GM12864 (cell line): Measurements from ENCODE around the gene REV3L.
A peak's percentile ranks its signal among the peaks of the same experiment; 100 is the strongest.

ENCODE experiments used
- DNase-seq: peaks from one replicate; pipeline ENCODE4 v3.0.0-alpha.2; 2011; ENCODE audit warnings: low read depth
- H3K4me3 ChIP-seq: 2 replicates; pipeline ENCODE4 v1.5.1; 2011; ENCODE audit warnings: mild to moderate bottlenecking, low read depth, low read length, control low read depth
- CTCF ChIP-seq: IDR thresholded peaks from 2 replicates; pipeline ENCODE4 v1.5.1; 2011; ENCODE audit warnings: low read depth, mild to moderate bottlenecking, moderate library complexity, low read length, control low read depth, inconsistent platforms; ENCODE audit errors: missing control alignments

The REV3L gene

GRCh38 chr6:111432511-111432910 lies 50.5 kb downstream of the REV3L start:
- H3K4me3 ChIP-seq: no peak overlapping the region
- DNase-seq: no peak
- TF ChIP-seq CTCF: no peak

- no peak for TF ChIP-seq CTCF
- DNase-seq: no peak
Observed at GRCh38 chr6:111430605-111431376, 52.2 kb downstream of the REV3L start.

GRCh38 chr6:111429571-111429970 lies 53.4 kb downstream of the REV3L start:
- H3K4me3 ChIP-seq: no peak overlapping the region
- TF ChIP-seq CTCF: no peak
- DNase-seq: no peak

More at GRCh38 chr6:111430605-111431376, 52.2 kb downstream of the REV3L start:
- no peak overlapping the region for H3K4me3 ChIP-seq

GRCh38 chr6:111428811-111429210 lies 54.2 kb downstream of the REV3L start:
- no peak for DNase-seq
- TF ChIP-seq CTCF: no peak
- no peak overlapping the region for H3K4me3 ChIP-seq

GRCh38 chr6:111427341-111428116 lies 55.5 kb downstream of the REV3L start:
- peak; percentile 48 for DNase-seq
- no peak for TF ChIP-seq CTCF
- peak overlapping the region; percentile 10; the same call in 1 of the 2 replicates for H3K4me3 ChIP-seq

GRCh38 chr6:111423960-111424846 lies 58.8 kb downstream of the REV3L start:
- DNase-seq: no peak
- H3K4me3 ChIP-seq: no peak overlapping the region
- TF ChIP-seq CTCF: no peak
